SK-N-SH treated with all-trans-retinoic acid at 6 μM for 48 hours (cell line): Measurements from ENCODE around the gene ADAMTS2.

Experiments used
- OSR1 ChIP-seq: fragments of 250-450 bp; sonication (Bioruptor Pico); IDR thresholded peaks from 2 replicates; pipeline ENCODE4 v1.8.0; 2022; ENCODE audit warnings: moderate library complexity, mild to moderate bottlenecking, inconsistent platforms
- ZFP3 ChIP-seq: fragments of 250-450 bp; sonication (Bioruptor Pico); IDR thresholded peaks from 2 replicates; pipeline ENCODE4 v1.5.0; 2020; ENCODE audit warnings: mild to moderate bottlenecking, moderate library complexity

GRCh38 chr5:179369530-179369884 lies 24.2 kb upstream of the ADAMTS2 start:
- TF ChIP-seq ZFP3 (no peak), OSR1 (CRISPR knock-in tag) (no peak)
